ENCODE measurements around the gene CRACR2B.
A peak's percentile ranks its signal among the peaks of the same experiment; 100 is the strongest.

CRACR2B gene

GRCh38 chr11:854601-855329, 27.0 kb downstream of the CRACR2B start:
- Mint-ChIP-seq H3K4me1 (peaks cover 7% of the 10 kb centered on the region), H3K9me3 (no peaks in the 10 kb centered on the region), H3K27me3 (no peaks in the 10 kb centered on the region), H3K36me3 (ENCODE audit: insufficient read depth) (peaks cover 6% of the 10 kb centered on the region), H3K4me3 (no peak overlapping the region), H3K27ac (ENCODE audit: low read depth) (no peak overlapping the region)
- DNase-seq (ENCODE audit: low spot score in 2 of 2) (no peak), ATAC-seq (replicated peaks; ENCODE audit: extremely low read depth, poor library complexity, severe bottlenecking) (no peak)

- Mint-ChIP-seq H3K27ac (ENCODE audit: low read depth) (no peak overlapping the region), H3K27me3 (no peaks in the 10 kb centered on the region), H3K4me1 (peaks cover 7% of the 10 kb centered on the region), H3K36me3 (ENCODE audit: insufficient read depth) (peaks cover 6% of the 10 kb centered on the region), H3K9me3 (no peaks in the 10 kb centered on the region), H3K4me3 (no peak overlapping the region)
- no peak for DNase-seq (ENCODE audit: low spot score in 2 of 2)
- no peak for ATAC-seq (replicated peaks; ENCODE audit: extremely low read depth, poor library complexity, severe bottlenecking)
Observed at GRCh38 chr11:855330-855674, 27.6 kb downstream of the CRACR2B start.

DNA sequence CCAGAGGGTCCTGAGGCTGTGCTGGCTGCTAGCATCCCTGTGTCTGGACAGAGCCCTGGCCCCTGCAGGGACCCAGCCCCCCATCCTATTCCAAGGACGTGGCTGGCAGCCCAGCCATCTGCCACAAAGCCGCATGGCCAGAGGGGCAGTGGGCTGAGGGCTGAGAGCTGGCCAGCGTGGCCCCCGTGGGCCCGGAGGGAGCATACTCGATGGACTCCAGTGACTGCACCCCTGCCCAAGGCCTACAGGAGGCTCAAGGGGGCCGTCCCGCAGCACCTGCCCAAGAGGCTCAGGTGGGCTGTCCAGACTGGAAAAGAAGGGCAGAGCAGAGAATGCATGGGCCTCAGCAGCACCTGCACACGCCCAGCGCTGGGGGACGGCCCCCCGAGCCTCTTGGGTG, 28.1 kb downstream of the CRACR2B start:
- peaks cover 6% of the 10 kb centered on the region for H3K36me3 Mint-ChIP-seq (ENCODE audit: insufficient read depth)
- no peak overlapping the region for H3K27ac Mint-ChIP-seq (ENCODE audit: low read depth)

GRCh38 chr11:856397-856796, 28.7 kb downstream of the CRACR2B start:
- Mint-ChIP-seq H3K27me3 (no peaks in the 10 kb centered on the region), H3K4me3 (no peak overlapping the region), H3K36me3 (ENCODE audit: insufficient read depth) (peaks cover 6% of the 10 kb centered on the region), H3K9me3 (no peaks in the 10 kb centered on the region), H3K4me1 (peaks cover 7% of the 10 kb centered on the region), H3K27ac (ENCODE audit: low read depth) (peak overlapping the region; percentile 27)
- ATAC-seq (replicated peaks; ENCODE audit: extremely low read depth, poor library complexity, severe bottlenecking) (no peak), DNase-seq (ENCODE audit: low spot score in 2 of 2) (no peak)

More for the DNA sequence above, 28.1 kb downstream of the CRACR2B start:
- DNase-seq (ENCODE audit: low spot score in 2 of 2) (no peak), ATAC-seq (replicated peaks; ENCODE audit: extremely low read depth, poor library complexity, severe bottlenecking) (no peak)
- H3K4me3 Mint-ChIP-seq = no peak overlapping the region
- H3K4me1 Mint-ChIP-seq = peaks cover 7% of the 10 kb centered on the region
- no peaks in the 10 kb centered on the region for H3K27me3 Mint-ChIP-seq
- H3K9me3 Mint-ChIP-seq = no peaks in the 10 kb centered on the region

DNA sequence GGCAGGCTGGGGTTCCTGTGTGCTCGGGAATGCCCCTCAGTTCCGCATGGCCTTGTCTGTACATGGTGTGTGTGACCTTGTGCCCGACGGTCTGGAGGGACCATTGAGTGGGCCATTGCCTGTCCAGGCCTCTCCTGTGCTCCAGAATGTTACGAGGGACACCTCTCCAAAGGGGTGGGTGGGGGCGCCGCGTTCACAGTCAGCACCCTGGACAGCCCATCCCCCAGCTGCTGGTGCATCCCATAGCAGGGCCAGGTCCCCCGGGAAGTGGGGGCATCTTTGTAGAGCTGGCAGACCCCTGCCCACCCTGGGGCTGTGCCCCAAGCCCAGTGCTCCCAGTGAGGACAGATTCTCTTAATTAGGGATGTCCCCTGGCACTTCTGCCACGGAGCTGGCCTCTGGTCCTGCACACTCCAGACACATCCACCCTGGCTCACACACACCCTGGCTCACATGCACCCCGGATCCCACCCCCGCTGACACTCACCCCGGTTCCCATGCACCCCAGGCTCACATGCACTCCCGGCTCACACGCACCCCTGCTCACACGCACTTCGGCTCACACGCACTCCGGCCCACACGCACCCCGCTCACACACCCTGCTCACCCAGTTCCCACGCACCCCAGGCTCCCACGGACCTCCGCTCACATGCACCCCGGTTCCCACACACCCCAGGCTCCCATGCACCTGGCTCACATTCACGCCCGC, 30.5 kb downstream of the CRACR2B start:
- DNase-seq (ENCODE audit: low spot score in 2 of 2) (no peak), ATAC-seq (replicated peaks; ENCODE audit: extremely low read depth, poor library complexity, severe bottlenecking) (no peak)
- Mint-ChIP-seq H3K27ac (ENCODE audit: low read depth) (no peak overlapping the region), H3K4me3 (no peak overlapping the region), H3K27me3 (no peaks in the 10 kb centered on the region), H3K36me3 (ENCODE audit: insufficient read depth) (peaks cover 2% of the 10 kb centered on the region), H3K4me1 (peaks cover 7% of the 10 kb centered on the region), H3K9me3 (no peaks in the 10 kb centered on the region)

- ATAC-seq (replicated peaks; ENCODE audit: extremely low read depth, poor library complexity, severe bottlenecking) (no peak), DNase-seq (ENCODE audit: low spot score in 2 of 2) (no peak)
- Mint-ChIP-seq H3K27ac (ENCODE audit: low read depth) (no peak overlapping the region), H3K4me1 (peaks cover 7% of the 10 kb centered on the region), H3K4me3 (no peak overlapping the region), H3K27me3 (no peaks in the 10 kb centered on the region), H3K36me3 (ENCODE audit: insufficient read depth) (peaks cover 2% of the 10 kb centered on the region), H3K9me3 (no peaks in the 10 kb centered on the region)
Observed at GRCh38 chr11:858762-859339, 31.1 kb downstream of the CRACR2B start.

DNA sequence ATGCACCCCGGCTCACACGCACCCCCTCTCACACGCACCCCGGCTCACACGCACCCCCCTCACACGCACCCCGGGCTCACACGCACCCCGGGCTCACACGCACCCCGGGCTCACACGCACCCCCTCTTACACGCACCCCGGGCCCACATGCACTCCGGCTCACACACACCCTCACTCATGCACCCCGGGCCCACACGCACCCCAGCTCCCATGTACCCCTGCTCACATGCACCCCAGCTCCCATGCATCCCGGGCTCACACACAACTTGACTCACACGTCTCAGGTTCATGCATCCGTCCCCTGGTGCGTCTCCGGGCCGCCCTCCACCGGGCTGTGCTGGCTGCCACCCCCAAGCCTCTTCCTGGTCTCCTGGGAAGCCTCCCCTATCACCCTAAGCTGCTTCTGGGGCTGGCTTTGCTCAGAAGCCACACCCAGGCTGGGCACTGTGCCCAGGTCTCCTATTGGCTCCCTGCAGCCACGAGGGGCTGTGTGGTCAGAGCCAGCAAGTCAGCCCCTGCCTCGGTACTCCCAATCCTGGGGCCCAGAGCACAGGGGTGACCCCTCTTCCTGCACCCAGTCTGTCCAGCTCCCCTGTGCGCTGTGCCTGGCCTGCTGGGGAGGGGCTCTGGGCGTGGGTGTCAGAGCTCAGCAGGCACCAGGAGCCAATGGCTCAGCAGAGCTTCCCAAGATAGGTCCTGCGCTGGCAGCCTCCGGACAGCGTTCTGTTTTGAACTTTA, 31.8 kb downstream of the CRACR2B start:
- no peak for ATAC-seq (replicated peaks; ENCODE audit: extremely low read depth, poor library complexity, severe bottlenecking)
- Mint-ChIP-seq H3K27ac (ENCODE audit: low read depth) (peak overlapping the region; percentile 85), H3K27me3 (no peaks in the 10 kb centered on the region), H3K36me3 (ENCODE audit: insufficient read depth) (peaks cover 4% of the 10 kb centered on the region), H3K4me1 (peaks cover 7% of the 10 kb centered on the region), H3K9me3 (no peaks in the 10 kb centered on the region), H3K4me3 (no peak overlapping the region)
- no peak for DNase-seq (ENCODE audit: low spot score in 2 of 2)

DNA sequence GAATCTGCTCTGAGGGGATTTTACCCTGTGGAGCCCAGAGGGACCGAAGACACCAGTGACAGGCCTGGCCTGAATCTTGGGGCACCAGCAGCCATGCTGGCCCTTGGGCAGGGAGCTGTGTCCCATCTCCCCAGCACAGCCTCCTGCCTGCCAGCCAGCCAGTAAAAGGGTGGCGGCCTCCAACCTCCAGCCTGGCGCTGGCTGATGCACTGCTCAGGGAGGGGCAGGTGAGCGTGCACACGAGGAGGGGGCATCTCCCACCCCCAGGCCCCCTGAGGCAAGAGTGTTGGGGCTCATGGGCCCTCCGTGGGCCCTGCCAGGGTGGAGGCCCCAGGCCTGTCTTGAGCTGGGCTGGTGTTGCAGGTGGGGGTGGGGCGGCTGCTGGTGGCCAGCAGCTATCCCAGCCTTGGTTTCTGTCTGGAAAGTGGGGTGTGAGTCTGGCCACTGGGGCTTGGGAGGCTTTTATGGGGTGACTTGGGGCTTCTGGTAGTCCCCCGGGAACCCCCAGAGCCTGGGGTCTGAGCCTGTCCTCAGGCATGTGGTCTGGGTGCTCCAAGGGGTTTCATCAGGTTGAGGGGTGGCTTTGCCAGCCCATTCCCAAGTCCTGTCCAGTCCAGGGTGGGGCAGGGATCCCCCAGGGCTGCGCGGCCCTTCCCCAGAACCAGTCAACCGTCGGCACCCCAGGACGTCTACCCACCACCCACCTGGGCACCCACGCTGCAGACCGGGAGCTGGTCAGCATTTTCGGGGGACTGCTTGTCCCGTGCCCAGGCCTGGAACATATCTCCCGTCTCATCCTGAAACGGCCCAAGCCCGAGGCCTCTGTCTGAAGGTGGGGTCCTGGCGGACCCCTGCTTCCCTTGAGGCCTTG, 32.8 kb downstream of the CRACR2B start:
- peaks cover 4% of the 10 kb centered on the region for H3K36me3 Mint-ChIP-seq (ENCODE audit: insufficient read depth)
- peak overlapping the region; percentile 29 for H3K27ac Mint-ChIP-seq (ENCODE audit: low read depth)
- H3K4me3 Mint-ChIP-seq = no peak overlapping the region
- H3K27me3 Mint-ChIP-seq = no peaks in the 10 kb centered on the region
- no peaks in the 10 kb centered on the region for H3K9me3 Mint-ChIP-seq
- no peak for DNase-seq (ENCODE audit: low spot score in 2 of 2)
- H3K4me1 Mint-ChIP-seq = peaks cover 7% of the 10 kb centered on the region
- ATAC-seq (replicated peaks; ENCODE audit: extremely low read depth, poor library complexity, severe bottlenecking) = no peak

- Mint-ChIP-seq H3K9me3 (no peaks in the 10 kb centered on the region), H3K36me3 (ENCODE audit: insufficient read depth) (peaks cover 4% of the 10 kb centered on the region), H3K27me3 (no peaks in the 10 kb centered on the region), H3K4me1 (peaks cover 7% of the 10 kb centered on the region), H3K4me3 (no peak overlapping the region), H3K27ac (ENCODE audit: low read depth) (peak overlapping the region; percentile 29)
- DNase-seq (ENCODE audit: low spot score in 2 of 2) (no peak), ATAC-seq (replicated peaks; ENCODE audit: extremely low read depth, poor library complexity, severe bottlenecking) (no peak)
Observed at GRCh38 chr11:861105-861479, 33.4 kb downstream of the CRACR2B start.

- Mint-ChIP-seq H3K4me1 (peaks cover under 1% of the 10 kb centered on the region), H3K27ac (ENCODE audit: low read depth) (no peak overlapping the region), H3K36me3 (ENCODE audit: insufficient read depth) (peaks cover 6% of the 10 kb centered on the region), H3K27me3 (no peaks in the 10 kb centered on the region), H3K4me3 (no peak overlapping the region), H3K9me3 (no peaks in the 10 kb centered on the region)
- ATAC-seq (replicated peaks; ENCODE audit: extremely low read depth, poor library complexity, severe bottlenecking) (no peak), DNase-seq (ENCODE audit: low spot score in 2 of 2) (no peak)
Observed at GRCh38 chr11:862081-862661, 34.5 kb downstream of the CRACR2B start.

DNA sequence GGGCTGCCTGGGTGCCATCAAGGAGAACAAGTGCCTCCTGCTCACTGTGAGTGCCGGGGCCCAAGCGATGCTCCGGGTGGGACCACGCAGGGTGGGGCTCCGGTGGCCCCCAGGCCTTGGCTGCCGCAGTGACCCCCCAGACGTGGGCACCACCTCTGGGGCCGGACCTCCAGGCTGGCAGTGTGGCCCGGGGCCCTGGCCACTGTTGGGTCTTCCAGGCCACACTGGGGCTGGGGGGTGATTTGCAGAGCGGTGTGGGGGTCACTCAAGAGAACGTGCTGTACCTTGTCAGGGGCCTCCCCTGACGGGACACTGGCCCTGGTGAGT, 34.9 kb downstream of the CRACR2B start:
- DNase-seq (ENCODE audit: low spot score in 2 of 2) (no peak), ATAC-seq (replicated peaks; ENCODE audit: extremely low read depth, poor library complexity, severe bottlenecking) (no peak)
- H3K4me1 Mint-ChIP-seq = no peaks in the 10 kb centered on the region
- H3K9me3 Mint-ChIP-seq = no peaks in the 10 kb centered on the region
- H3K4me3 Mint-ChIP-seq = no peak overlapping the region
- H3K27me3 Mint-ChIP-seq = no peaks in the 10 kb centered on the region
- no peak overlapping the region for H3K27ac Mint-ChIP-seq (ENCODE audit: low read depth)
- H3K36me3 Mint-ChIP-seq (ENCODE audit: insufficient read depth) = peaks cover 6% of the 10 kb centered on the region

All from central memory CD8-positive, alpha-beta T cell (primary cell).